NCI-H510A treated with DMSO at 0.1 percent for 48 hours (cell line): ENCODE measurements around the gene ACACA.

ENCODE experiments used
- DNase-seq: peaks from one replicate; lab custom pipeline; 2025; lab: John Stamatoyannopoulos, UW

The ACACA gene

DNA sequence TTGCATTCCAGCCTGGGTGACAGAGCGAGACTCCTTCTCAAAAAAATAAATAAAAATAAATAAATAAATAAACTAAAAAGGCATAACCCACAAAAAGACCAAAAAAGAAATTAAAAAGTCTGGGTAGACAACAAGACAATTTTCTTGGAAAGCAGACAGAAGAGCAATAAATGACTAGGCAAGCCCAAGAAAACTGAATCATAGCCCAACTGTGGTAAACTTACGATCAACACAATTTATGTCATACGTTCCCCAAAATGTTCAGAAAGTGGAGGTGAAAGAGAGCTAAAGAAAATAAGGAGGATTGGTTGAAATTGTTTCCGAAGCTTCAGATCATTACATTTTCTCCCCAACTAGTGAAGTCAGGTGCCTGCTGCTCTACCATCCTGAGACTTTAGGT, 62.1 kb downstream of the ACACA start:
- no peak for DNase-seq

- DNase-seq = no peak
Measured at GRCh38 chr17:37342589-37342988, 64.0 kb downstream of the ACACA start.

- DNase-seq = no peak
Measured at GRCh38 chr17:37340804-37341203, 65.8 kb downstream of the ACACA start.

DNA sequence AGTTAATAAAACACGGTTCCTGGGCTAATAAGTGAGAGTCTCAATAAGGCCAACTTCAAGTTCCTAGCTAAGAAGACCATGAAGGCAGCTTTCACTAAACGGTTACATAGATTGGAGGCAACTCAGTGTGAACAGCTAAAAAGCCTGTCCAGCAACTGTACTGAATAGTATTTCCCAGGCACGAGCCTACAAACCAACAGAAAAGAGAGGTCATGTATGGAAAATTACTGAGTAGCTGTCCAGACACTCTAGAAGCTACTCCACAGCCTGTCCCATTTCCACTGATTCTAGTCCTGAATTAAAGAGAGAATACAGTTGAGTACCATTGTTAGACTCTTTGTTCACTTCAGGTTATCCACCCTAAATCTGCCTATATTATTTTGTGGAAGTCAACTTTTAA, 67.3 kb downstream of the ACACA start:
- DNase-seq = no peak

DNA sequence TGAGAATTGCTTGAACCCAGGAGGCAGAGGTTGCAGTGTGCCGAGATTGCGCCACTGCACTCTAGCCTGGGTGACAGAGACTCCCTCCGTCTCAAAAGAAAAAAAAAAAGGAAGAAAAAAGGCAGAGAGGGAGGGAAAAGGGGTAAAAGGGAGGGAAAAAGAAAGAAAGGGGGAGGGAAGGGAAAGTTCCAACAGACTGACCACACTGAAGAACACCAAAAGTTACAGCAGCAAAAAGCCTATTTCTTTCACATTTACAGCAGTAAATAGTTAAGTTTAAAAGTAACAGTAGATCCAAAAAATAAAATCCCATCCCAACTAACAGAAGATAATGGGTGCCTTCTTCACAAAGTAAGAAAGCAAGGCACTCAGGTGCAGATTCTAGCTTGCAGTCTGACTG, 67.8 kb downstream of the ACACA start:
- DNase-seq = no peak

GRCh38 chr17:37327341-37328090, 79.1 kb downstream of the ACACA start:
- DNase-seq = no peak

GRCh38 chr17:37322826-37323561, 83.6 kb downstream of the ACACA start:
- no peak for DNase-seq

GRCh38 chr17:37322106-37322505, 84.5 kb downstream of the ACACA start:
- no peak for DNase-seq

- DNase-seq = no peak
Measured at GRCh38 chr17:37318931-37319594, 87.6 kb downstream of the ACACA start.

- no peak for DNase-seq
Measured at GRCh38 chr17:37317867-37318266, 88.8 kb downstream of the ACACA start.

GRCh38 chr17:37315601-37316000, 91.0 kb downstream of the ACACA start:
- no peak for DNase-seq

DNA sequence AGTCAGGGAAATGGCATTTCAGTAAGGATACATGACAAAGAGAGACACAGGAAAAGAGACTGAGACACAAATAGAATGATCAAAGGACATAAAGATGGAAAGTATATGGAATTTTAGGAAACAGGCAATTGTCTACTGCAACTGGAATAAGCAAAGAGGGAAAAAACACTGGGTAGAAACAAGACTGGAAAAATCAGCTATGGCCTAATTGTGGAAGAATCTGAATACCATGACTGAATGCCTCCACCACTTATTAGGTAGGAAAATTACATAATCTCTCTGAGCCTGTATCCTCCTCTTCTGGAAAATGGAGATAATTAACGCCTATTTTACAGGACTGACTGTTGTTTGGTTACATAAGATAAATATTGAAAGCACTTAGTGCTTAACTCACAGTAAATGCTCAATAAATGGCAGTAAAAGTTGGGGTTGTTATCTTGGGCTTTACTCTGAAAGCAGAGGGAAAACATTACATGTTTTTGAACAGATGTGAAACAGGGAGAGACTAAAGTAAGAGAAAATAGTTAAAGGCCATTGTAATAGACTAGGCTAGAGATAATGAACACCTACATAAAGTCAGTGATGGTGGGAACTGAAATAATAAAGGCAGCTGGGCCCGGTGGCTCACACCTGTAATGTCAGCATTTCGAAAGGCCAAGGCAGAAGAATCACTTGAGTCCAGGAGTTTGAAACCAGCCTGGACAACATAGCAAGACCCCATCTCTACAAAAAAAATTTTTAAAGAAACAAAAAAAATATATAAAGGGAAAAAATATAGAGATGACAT, 94.3 kb downstream of the ACACA start:
- no peak for DNase-seq

DNA sequence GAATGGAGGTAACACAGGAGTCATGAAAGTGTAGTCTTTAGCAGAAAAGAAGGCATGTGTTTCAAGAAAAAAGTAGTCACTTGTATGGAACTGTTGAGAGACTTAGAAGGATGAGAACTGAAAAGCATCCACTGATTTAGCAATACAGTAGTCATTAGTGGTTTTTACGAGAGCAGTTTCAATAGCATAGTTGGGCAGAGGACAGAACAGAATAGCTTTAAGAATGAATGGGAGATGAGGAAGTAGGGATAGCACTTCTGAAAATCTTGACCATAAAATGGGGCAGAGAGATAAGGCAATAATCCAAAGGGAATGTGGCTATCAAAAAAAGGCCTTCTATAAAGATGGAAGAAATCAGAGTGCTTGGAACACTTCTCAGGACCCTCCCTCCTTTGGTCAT, 95.7 kb downstream of the ACACA start:
- no peak for DNase-seq

DNA sequence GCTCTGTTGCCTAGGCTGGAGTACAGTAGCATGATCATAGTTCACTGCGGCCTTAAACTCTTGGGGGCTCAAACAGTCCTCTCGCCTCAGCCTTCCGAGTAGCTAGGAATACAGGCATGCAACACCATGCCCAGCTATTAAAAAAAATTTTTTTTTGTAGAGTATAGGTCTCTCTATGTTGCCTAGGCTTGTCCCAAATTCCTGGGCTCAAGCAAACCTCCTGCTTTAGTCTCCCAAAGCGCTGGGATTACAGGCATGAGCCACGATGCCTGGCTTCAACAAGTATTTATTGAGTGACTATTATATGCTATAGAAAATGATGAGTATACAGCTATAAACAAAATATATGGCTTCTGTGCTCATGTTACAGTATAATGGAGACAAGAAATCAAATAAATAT, 97.6 kb downstream of the ACACA start:
- no peak for DNase-seq

GRCh38 chr17:37305406-37305905, 101.2 kb downstream of the ACACA start:
- DNase-seq = no peak

DNA sequence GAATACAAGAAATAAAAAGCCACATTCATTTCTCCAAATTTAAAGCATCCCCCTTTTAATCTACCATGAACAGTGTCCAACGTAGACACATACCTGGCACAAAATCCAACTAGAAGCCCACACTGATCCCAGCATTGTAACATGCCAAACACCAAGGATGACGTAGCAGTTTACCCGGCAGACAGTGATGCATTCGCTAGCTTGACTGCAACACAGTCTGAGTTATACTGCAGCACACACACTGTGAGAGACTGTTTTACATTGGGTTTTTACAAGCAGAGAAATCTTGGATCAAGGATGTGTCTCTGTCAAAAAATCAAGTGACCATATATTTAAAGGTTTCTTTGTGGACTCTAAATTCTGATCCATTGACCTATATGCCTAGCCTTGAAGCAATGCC, 105.3 kb downstream of the ACACA start:
- DNase-seq = peak; percentile 67

DNA sequence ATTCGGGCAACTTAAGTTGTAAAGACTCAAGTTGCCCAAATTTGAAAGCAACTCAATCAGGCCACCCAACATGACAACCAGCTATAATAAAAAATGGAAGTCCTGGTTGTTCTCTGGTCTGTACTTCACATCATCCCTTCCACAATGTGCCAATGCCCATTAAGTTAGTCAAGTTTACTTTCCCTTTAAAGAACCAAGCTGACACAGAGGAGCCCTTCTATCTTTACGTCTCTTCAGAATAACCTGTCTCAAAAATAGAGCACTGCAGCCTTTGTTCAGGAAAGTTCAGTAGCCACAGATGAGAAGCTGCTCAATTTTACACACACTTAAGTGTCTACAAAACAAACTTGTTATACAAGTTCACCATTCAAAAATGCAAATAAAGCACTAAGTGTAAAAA, 106.0 kb downstream of the ACACA start:
- peak; percentile 64 for DNase-seq

DNA sequence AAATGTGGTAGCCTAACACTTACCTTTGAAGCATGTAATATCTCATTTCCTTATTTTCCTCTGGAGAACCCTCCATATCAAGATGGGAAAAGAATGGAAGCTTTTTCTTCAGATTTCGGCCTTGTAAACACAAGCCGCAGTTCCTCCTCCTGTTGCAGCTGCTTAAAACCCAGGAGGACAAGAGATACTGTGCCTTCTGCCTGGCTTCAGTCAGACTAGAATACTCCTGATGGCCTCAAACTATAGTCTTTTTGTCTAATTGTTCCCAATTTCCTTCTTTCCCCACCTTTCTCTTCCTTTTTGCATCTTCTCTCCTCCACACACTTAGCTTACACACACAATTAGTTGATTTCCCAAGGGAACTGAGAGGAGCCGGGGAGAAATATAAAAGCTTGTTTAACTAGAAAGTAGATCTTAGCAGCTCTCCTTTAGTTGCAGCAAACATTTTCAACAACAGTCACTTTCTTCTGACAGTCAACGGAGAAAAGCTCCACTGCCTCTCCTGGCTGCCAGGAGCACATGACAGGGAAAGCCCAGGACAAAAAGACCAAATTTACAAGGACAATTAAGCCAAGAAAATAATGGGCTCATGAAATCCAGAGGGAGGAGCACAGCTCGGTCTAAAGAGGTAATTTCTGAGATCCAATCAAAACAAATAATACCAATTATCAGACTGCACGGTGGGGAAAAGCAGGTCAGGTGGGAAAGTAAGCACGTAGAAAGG, 107.2 kb downstream of the ACACA start:
- peak; percentile 19 for DNase-seq

GRCh38 chr17:37295888-37296287, 110.7 kb downstream of the ACACA start:
- no peak for DNase-seq

- DNase-seq = no peak
Measured at GRCh38 chr17:37294888-37295287, 111.7 kb downstream of the ACACA start.

DNA sequence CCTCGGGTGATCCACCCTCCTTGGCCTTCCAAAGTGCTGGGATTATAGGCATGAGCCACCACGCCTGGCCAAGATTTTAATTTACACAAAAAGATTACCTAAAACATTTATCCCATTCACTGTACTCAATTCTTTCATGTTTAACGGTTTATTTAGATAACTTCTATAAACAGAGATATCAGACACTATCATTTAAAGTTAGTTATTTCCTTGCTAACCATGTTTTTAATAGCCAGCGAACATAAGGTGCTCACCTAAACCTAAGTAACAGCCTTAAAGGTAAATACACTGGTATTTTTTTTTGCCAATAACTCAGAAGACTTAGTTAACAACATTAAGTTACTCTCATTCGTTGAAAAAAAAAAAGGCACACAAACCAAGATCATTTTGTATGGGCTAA, 112.9 kb downstream of the ACACA start:
- no peak for DNase-seq
